Cardiac muscle cell (in vitro differentiated cells and primary cell): Measurements from ENCODE around the gene CALCR. TPM values are rescaled to one million over a fixed set of nuclear protein-coding genes. Genes with fewer than 3 reads are reported as not detected.
A peak's percentile ranks its signal among the peaks of the same experiment; 100 is the strongest.

Experiments
- DNase-seq, 2 donors: peaks; one replicate each; pipeline versions ENCODE4 v3.0.0 to v3.0.0-alpha.2; 2010 to 2017; ENCODE audit warnings: low read depth in 1 of 2, low spot score in 1 of 2
- H3K27ac ChIP-seq: fragments of 200-600 bp; sonication (generic); 2 replicates; pipeline ENCODE4 v1.5.1; 2016
- H3K27me3 ChIP-seq: fragments of 200-600 bp; sonication (generic); 2 replicates; pipeline ENCODE4 v1.6.0; 2016; ENCODE audit warnings: control low read depth
- H3K36me3 ChIP-seq: fragments of 200-600 bp; sonication (generic); 2 replicates; pipeline ENCODE4 v1.5.1; 2016; ENCODE audit warnings: control low read depth
- H3K4me1 ChIP-seq: fragments of 200-600 bp; sonication (generic); 2 replicates; pipeline ENCODE4 v1.8.1; 2017; ENCODE audit warnings: low read depth, mild to moderate bottlenecking, mixed run types
- H3K4me3 ChIP-seq: fragments of 200-600 bp; sonication (generic); 2 replicates; pipeline ENCODE4 v1.5.1; 2016; ENCODE audit warnings: mild to moderate bottlenecking
- H3K9me3 ChIP-seq: fragments of 200-600 bp; sonication (generic); 2 replicates; pipeline ENCODE4 v1.5.1; 2017; ENCODE audit warnings: low read depth, mild to moderate bottlenecking, control low read depth
- polyA plus RNA-seq: library from polyadenylated mRNA; unstranded; fragments of >200 nt; fragmentation: Nextera tagmentation; extraction: Ambion mirVana; gene quantifications from 2 replicates; pipeline ENCODE4 v1.2.1, GENCODE V29; 2016
- total RNA-seq: library from RNA; depleted of rRNA; stranded (reverse); fragments of >200 nt; gene quantifications from 2 replicates; pipeline ENCODE4 v1.2.3, GENCODE V29; 2016
- TF ChIP-seq, protein P1 (sequence below): IDR thresholded peaks from 2 replicates; pipeline ENCODE4 v1.5.1; 2012; ENCODE audit warnings: low read depth, mild to moderate bottlenecking, low read length

Gene CALCR
- total and polyA plus RNA-seq, 2 experiments from 2014 or later: not detected

DNA sequence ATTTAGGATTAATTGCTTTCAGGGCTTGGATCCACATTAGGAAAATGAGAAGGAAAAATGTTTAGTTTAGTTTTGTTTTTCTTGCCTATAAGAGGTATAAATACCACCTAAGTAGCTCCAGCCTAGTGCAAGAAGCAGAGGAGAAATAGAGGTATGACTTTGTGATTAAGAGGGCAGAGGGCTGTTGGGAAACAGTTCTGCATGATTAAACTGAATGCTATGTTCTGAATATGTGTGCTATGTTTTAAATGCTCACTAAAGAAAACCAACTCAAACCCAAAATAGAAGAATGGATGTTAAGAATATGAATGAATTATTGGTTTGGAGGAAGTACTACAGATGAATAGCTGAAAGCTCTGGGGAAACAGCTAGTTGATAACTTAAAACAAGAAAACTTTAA, 7.6 kb downstream of the CALCR start:
- peak in 1 of 2 donors; percentile 4 for DNase-seq
- Histone ChIP-seq H3K36me3 (no peaks in the 10 kb centered on the region), H3K4me3 (no peak overlapping the region), H3K4me1 (no peaks in the 10 kb centered on the region), H3K27ac (no peak overlapping the region), H3K27me3 (peaks cover 7% of the 10 kb centered on the region), H3K9me3 (no peaks in the 10 kb centered on the region)
- TF ChIP-seq, protein P1, sequence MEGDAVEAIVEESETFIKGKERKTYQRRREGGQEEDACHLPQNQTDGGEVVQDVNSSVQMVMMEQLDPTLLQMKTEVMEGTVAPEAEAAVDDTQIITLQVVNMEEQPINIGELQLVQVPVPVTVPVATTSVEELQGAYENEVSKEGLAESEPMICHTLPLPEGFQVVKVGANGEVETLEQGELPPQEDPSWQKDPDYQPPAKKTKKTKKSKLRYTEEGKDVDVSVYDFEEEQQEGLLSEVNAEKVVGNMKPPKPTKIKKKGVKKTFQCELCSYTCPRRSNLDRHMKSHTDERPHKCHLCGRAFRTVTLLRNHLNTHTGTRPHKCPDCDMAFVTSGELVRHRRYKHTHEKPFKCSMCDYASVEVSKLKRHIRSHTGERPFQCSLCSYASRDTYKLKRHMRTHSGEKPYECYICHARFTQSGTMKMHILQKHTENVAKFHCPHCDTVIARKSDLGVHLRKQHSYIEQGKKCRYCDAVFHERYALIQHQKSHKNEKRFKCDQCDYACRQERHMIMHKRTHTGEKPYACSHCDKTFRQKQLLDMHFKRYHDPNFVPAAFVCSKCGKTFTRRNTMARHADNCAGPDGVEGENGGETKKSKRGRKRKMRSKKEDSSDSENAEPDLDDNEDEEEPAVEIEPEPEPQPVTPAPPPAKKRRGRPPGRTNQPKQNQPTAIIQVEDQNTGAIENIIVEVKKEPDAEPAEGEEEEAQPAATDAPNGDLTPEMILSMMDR: no peak

DNA sequence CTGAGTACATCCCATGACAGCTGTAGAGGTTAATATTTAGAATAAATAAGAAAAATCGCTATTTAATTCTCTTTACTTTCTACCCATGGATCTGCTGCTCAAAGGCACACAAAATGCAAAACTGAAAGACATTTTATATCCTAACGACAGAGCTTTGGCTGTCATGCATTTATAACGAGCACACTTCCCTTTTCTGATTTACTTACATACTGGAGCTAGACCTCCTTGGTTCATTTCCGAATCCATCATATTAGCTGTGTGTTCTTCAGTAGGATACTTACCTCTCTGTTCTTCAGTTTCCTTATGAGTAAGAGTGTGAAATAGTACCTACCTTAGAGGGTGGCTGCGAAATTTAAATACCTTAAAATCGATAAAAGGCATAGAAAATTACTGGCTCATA, 10.9 kb downstream of the CALCR start:
- no peak overlapping the region for H3K4me3 ChIP-seq
- TF ChIP-seq, protein P1: no peak

DNA sequence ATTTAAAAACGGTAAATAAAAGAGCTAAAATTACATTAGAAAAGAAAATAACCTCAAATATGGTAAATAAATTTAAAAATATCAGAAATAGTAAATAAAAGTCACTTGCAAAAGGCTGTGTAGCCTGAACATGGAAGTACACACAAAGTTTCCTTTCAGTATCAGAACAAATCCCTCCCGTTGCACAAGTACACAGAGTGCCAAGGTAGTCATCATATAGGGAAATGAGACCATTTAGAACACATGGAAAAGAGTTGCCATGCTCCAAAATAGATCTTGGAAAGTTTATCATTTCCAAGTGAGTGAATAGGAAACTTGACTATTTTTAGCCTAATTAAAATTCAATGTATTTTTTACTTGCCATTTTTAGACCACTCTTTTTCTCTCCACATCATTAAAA, 11.6 kb downstream of the CALCR start:
- H3K36me3 ChIP-seq: no peaks in the 10 kb centered on the region
- no peaks in the 10 kb centered on the region for H3K27me3 ChIP-seq
- no peaks in the 10 kb centered on the region for H3K9me3 ChIP-seq
- TF ChIP-seq, protein P1: no peak
- no peak for DNase-seq
- no peak overlapping the region for H3K4me3 ChIP-seq
- H3K4me1 ChIP-seq: no peaks in the 10 kb centered on the region
- no peak overlapping the region for H3K27ac ChIP-seq

More for the DNA sequence above, 10.9 kb downstream of the CALCR start:
- Histone ChIP-seq H3K27me3 (no peaks in the 10 kb centered on the region), H3K27ac (no peak overlapping the region), H3K4me1 (no peaks in the 10 kb centered on the region), H3K9me3 (no peaks in the 10 kb centered on the region), H3K36me3 (no peaks in the 10 kb centered on the region)
- no peak for DNase-seq

DNA sequence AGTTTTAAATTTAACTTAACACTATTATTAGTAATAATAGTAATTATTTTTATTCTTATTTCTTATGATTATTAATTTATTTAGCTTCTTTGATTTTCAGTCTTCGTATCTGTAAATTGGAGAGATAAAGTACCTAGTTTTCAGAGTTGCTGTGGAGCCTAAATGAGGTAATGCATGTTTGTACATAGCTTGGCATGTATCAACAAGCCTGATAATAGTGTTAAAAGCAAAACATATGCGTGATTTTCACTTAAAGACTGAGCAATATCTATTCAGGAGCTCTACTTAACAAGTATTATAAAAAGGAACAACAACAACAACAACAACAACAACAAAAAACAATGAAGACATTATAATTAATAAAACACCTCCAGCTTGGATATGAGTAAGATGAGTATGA, 12.4 kb downstream of the CALCR start:
- DNase-seq: no peak
- no peak overlapping the region for H3K4me3 ChIP-seq
- H3K27me3 ChIP-seq: no peaks in the 10 kb centered on the region
- no peaks in the 10 kb centered on the region for H3K4me1 ChIP-seq
- H3K36me3 ChIP-seq: no peaks in the 10 kb centered on the region
- no peaks in the 10 kb centered on the region for H3K9me3 ChIP-seq
- TF ChIP-seq, protein P1: no peak
- no peak overlapping the region for H3K27ac ChIP-seq

DNA sequence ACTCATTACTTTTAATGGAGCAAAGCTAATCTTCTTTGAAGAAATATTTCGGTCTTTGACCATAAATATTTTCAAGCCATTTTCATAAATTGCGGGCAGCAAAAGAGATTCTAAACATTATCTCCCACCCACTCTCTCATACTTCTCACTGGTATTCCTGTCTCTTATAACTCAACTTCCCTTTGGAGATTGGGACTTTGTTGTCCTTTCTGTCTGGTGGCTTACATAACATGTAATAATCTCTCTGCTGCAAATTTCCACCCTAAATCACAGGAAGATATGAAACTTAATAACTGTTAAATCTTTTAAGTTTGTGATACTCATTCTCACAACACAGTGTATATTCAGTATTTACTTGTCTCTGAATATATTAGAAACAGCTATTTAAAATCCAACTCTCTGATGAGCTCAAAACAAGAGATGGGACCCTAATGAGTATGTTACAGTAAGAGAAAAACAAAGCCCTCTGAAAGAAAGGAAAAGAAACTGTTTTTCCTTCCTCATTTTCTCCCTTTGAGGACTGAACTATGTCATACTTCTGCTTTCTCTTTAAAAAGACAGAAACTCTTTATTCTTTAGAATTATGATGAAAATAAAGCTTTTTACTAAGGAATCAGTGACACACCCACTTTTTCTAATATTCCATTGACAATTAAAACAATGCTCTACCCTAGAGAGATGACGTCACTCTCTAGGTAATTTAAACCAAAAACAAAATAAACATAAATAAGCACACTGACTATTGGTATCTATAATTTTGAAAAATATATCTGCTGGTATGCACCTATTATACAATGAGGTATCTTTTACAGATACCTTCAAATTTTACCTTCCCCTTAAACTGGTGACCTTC, 14.7 kb downstream of the CALCR start:
- DNase-seq: no peak
- H3K4me1 ChIP-seq: no peaks in the 10 kb centered on the region
- no peak overlapping the region for H3K27ac ChIP-seq
- no peaks in the 10 kb centered on the region for H3K27me3 ChIP-seq
- no peak overlapping the region for H3K4me3 ChIP-seq
- H3K36me3 ChIP-seq: no peaks in the 10 kb centered on the region
- H3K9me3 ChIP-seq: no peaks in the 10 kb centered on the region
- TF ChIP-seq, protein P1: no peak
